H9 (cell line): ENCODE results near the gene ZNF816. TPM values are rescaled to one million over a fixed set of nuclear protein-coding genes. Genes with fewer than 3 reads are reported as not detected.

Source experiments
- DNase-seq: peaks from one replicate; pipeline ENCODE4 v3.0.0-alpha.2; 2017
- H2AFZ ChIP-seq: one replicate; pipeline ENCODE4 v1.6.1; 2013; ENCODE audit warnings: mild to moderate bottlenecking, low read length, control low read depth, moderate library complexity
- H2AK5ac ChIP-seq: 2 replicates; pipeline ENCODE4 v1.6.1; 2013; ENCODE audit warnings: low read length, control low read depth, mixed read lengths; ENCODE audit not compliant: insufficient read length
- H2BK120ac ChIP-seq: one replicate; pipeline ENCODE4 v1.6.1; 2013; ENCODE audit warnings: low read depth, mild to moderate bottlenecking, low read length, control low read depth, inconsistent platforms; ENCODE audit not compliant: poor library complexity, severe bottlenecking
- H2BK12ac ChIP-seq: 2 replicates; pipeline ENCODE4 v1.6.1; 2013; ENCODE audit warnings: low read length, control low read depth, mixed read lengths, low read depth; ENCODE audit not compliant: insufficient read length
- H2BK15ac ChIP-seq: 2 replicates; pipeline ENCODE4 v1.6.1; 2013; ENCODE audit warnings: low read depth, low read length, control low read depth
- H2BK20ac ChIP-seq: one replicate; pipeline ENCODE4 v1.6.1; 2013; ENCODE audit warnings: low read depth, mild to moderate bottlenecking, low read length, control low read depth, inconsistent platforms; ENCODE audit not compliant: poor library complexity, severe bottlenecking
- H2BK5ac ChIP-seq: 2 replicates; pipeline ENCODE4 v1.6.1; 2013; ENCODE audit warnings: low read length, control low read depth, mixed read lengths; ENCODE audit not compliant: insufficient read length
- H3K14ac ChIP-seq: 2 replicates; pipeline ENCODE4 v1.6.1; 2013; ENCODE audit warnings: low read length, control low read depth; ENCODE audit not compliant: insufficient read depth
- H3K18ac ChIP-seq: 2 replicates; pipeline ENCODE4 v1.6.1; 2013; ENCODE audit warnings: low read depth, mild to moderate bottlenecking, mixed read lengths, low read length, control low read depth; ENCODE audit not compliant: insufficient read length
- H3K23ac ChIP-seq: 2 replicates; pipeline ENCODE4 v1.6.1; 2013; ENCODE audit warnings: low read length, control low read depth, mixed read lengths, low read depth; ENCODE audit not compliant: insufficient read length
- H3K23me2 ChIP-seq: 2 replicates; pipeline ENCODE4 v1.6.1; 2013; ENCODE audit warnings: low read depth, mild to moderate bottlenecking, mixed read lengths, low read length, control low read depth; ENCODE audit not compliant: insufficient read length, poor library complexity, severe bottlenecking
- H3K27ac ChIP-seq: 2 replicates; pipeline ENCODE4 v1.5.1; 2013; ENCODE audit warnings: low read length, control low read depth, mixed read lengths, low read depth; ENCODE audit not compliant: insufficient read length
- H3K27me3 ChIP-seq: 2 replicates; pipeline ENCODE4 v1.6.1; 2013; ENCODE audit warnings: low read length, control low read depth, inconsistent platforms; ENCODE audit not compliant: insufficient read depth
- H3K4ac ChIP-seq: 2 replicates; pipeline ENCODE4 v1.6.1; 2013; ENCODE audit warnings: low read depth, mild to moderate bottlenecking, control low read depth, inconsistent platforms, low read length, moderate library complexity
- H3K4me1 ChIP-seq: 2 replicates; pipeline ENCODE4 v1.6.1; 2013; ENCODE audit warnings: low read length, control low read depth, inconsistent platforms; ENCODE audit not compliant: insufficient read depth
- H3K4me2 ChIP-seq: 2 replicates; pipeline ENCODE4 v1.6.1; 2013; ENCODE audit warnings: low read length, control low read depth, mixed read lengths; ENCODE audit not compliant: insufficient read length, insufficient read depth
- H3K56ac ChIP-seq: 2 replicates; pipeline ENCODE4 v1.6.1; 2013; ENCODE audit warnings: low read depth, mild to moderate bottlenecking, mixed read lengths, low read length, control low read depth; ENCODE audit not compliant: insufficient read length
- H3K79me1 ChIP-seq: 2 replicates; pipeline ENCODE4 v1.6.1; 2013; ENCODE audit warnings: low read depth, mild to moderate bottlenecking, moderate library complexity, low read length, control low read depth, inconsistent platforms; ENCODE audit not compliant: insufficient read depth, poor library complexity, severe bottlenecking
- H3K79me2 ChIP-seq: 2 replicates; pipeline ENCODE4 v1.6.1; 2013; ENCODE audit warnings: low read length, control low read depth, inconsistent platforms; ENCODE audit not compliant: insufficient read depth
- H3K9ac ChIP-seq: 2 replicates; pipeline ENCODE4 v1.6.1; 2013; ENCODE audit warnings: low read length, control low read depth, mixed read lengths; ENCODE audit not compliant: insufficient read length; ENCODE audit errors: extremely low read depth
- H3K9me3 ChIP-seq: one replicate; pipeline ENCODE4 v1.6.1; 2013; ENCODE audit warnings: low read depth, low read length, inconsistent platforms; ENCODE audit not compliant: control insufficient read depth
- H3T11ph ChIP-seq: one replicate; pipeline ENCODE4 v1.6.1; 2013; ENCODE audit warnings: mild to moderate bottlenecking, low read length, control low read depth, inconsistent platforms
- H4K20me1 ChIP-seq: one replicate; pipeline ENCODE4 v1.6.1; 2013; ENCODE audit not compliant: control insufficient read depth, insufficient read length, insufficient read depth
- H4K5ac ChIP-seq: 2 replicates; pipeline ENCODE4 v1.6.1; 2013; ENCODE audit warnings: low read depth, mild to moderate bottlenecking, mixed read lengths, low read length, control low read depth; ENCODE audit not compliant: insufficient read length
- H4K8ac ChIP-seq: replicated peaks from 2 replicates; pipeline ENCODE4 v1.6.1; 2013; ENCODE audit warnings: low read length, control low read depth, mixed read lengths, low read depth; ENCODE audit not compliant: insufficient read length
- H4K91ac ChIP-seq: 2 replicates; pipeline ENCODE4 v1.6.1; 2013; ENCODE audit warnings: low read depth, mild to moderate bottlenecking, moderate library complexity, mixed read lengths, low read length, control low read depth; ENCODE audit not compliant: insufficient read length
- H3K27ac Mint-ChIP-seq, 3 experiments: 2 replicates in 2 of 3; 3 replicates in 1 of 3; pipeline ENCODE4 v1.8.0; 2020 to 2021; ENCODE audit warnings: mixed read lengths in 3 of 3, mild to moderate bottlenecking in 1 of 3, moderate library complexity in 1 of 3
- H3K27me3 Mint-ChIP-seq: 2 replicates; pipeline ENCODE4 v1.8.0; 2021; ENCODE audit warnings: low read depth, mild to moderate bottlenecking, moderate library complexity, mixed read lengths
- H3K36me3 Mint-ChIP-seq, 3 experiments: 2 replicates in 2 of 3; 3 replicates in 1 of 3; pipeline ENCODE4 v1.8.0; 2020 to 2021; ENCODE audit warnings: low read depth in 3 of 3, mixed read lengths in 3 of 3; ENCODE audit not compliant: insufficient read depth in 1 of 3
- H3K4me1 Mint-ChIP-seq, 2 experiments: 2 replicates each; pipeline ENCODE4 v1.8.0; 2020; ENCODE audit warnings: mixed read lengths in 2 of 2
- H3K4me3 Mint-ChIP-seq, 2 experiments: 2 replicates in 1 of 2; 3 replicates in 1 of 2; pipeline ENCODE4 v1.8.0; 2020 to 2021; ENCODE audit warnings: mild to moderate bottlenecking in 2 of 2, mixed read lengths in 2 of 2, moderate library complexity in 1 of 2
- H3K9me3 Mint-ChIP-seq, 2 experiments: 2 replicates in 1 of 2; 3 replicates in 1 of 2; pipeline ENCODE4 v1.8.0; 2020; ENCODE audit warnings: mild to moderate bottlenecking in 2 of 2, mixed read lengths in 2 of 2, moderate library complexity in 1 of 2
- WGBS: extraction: QIAGEN DNeasy Blood & Tissue Kit; methylation state at CpG from one replicate; pipeline ENCODE4 v1.1.7; 2013; ENCODE audit warnings: missing lambda C conversion rate, low lambda C conversion rate, mixed read lengths; ENCODE audit not compliant: insufficient read length; ENCODE audit errors: extremely low coverage; 5-methylcytosine and 5-hydroxymethylcytosine counted together
- total RNA-seq: library from RNA; stranded (reverse); gene quantifications from 2 replicates; pipeline ENCODE4 v1.2.1, GENCODE V29; 2021
- TF ChIP-seq, protein P1 (sequence below): fragments of 200-600 bp; sonication (generic); conservative IDR thresholded peaks from 3 replicates; pipeline ENCODE4 v1.8.0; 2021; ENCODE audit warnings: antibody characterized with exemption, mild to moderate bottlenecking

Gene ZNF816
- total RNA-seq, 1 experiment from 2014 or later = 15.1 TPM

DNA sequence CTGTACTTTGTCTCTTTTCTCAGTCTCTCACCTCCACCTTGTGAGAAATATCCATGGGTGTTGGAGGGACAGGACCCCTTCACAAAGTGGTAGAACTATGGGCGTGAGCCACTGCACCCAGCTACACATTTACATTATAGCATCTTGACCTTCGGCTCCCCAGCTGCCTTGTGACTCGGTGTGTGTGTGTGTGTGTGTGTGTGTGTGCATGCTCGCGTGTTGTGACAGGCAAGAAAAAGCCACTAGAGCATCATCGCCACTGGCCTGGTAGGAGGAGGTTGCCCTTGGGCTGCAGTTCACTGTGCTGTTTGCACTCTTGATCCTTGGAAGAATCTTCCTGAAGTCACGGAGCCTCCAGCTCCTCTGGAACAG lies 25.7 kb downstream of the ZNF816 start:
- Histone ChIP-seq H3K9me3 (no peaks in the 10 kb centered on the region), H3T11ph (no peak overlapping the region), H2BK5ac (no peak overlapping the region), H2AK5ac (no peak overlapping the region), H3K4me2 (no peak overlapping the region), H3K14ac (no peak overlapping the region), H3K9ac (no peak overlapping the region), H3K4ac (no peak overlapping the region), H4K91ac (no peak overlapping the region), H3K79me1 (peaks cover 6% of the 10 kb centered on the region), H3K79me2 (peaks cover 6% of the 10 kb centered on the region; the same call in 1 of the 2 replicates), H2AFZ (no peak overlapping the region), H4K8ac (no peak overlapping the region), H3K4me1 (no peaks in the 10 kb centered on the region), H2BK120ac (no peak overlapping the region), H3K27me3 (no peaks in the 10 kb centered on the region), H4K5ac (no peak overlapping the region), H2BK12ac (no peak overlapping the region), H3K23me2 (no peaks in the 10 kb centered on the region), H4K20me1 (no peaks in the 10 kb centered on the region), H3K18ac (no peak overlapping the region), H3K27ac (no peak overlapping the region), H2BK20ac (no peak overlapping the region), H3K56ac (no peak overlapping the region), H3K23ac (no peak overlapping the region), H2BK15ac (no peak overlapping the region)
- Mint-ChIP-seq H3K27me3 (no peaks in the 10 kb centered on the region; the same call in 1 of the 2 replicates), H3K4me3 (no peak overlapping the region), H3K4me1 (peaks cover 18 to 23% of the 10 kb centered on the region in 2 experiments), H3K27ac (peak overlapping the region in 1 of 3 experiments; percentile 16; a peak in 1 of 7 replicates), H3K9me3 (no peaks in the 10 kb centered on the region; a peak in 1 of 5 replicates), H3K36me3 (peaks cover 14 to 49% (median 39%) of the 10 kb centered on the region in 3 experiments; a peak in 6 of 7 replicates)
- WGBS = no CpG with 5 or more reads among the region's 7 CpGs
- DNase-seq = no peak
- TF ChIP-seq, protein P1, sequence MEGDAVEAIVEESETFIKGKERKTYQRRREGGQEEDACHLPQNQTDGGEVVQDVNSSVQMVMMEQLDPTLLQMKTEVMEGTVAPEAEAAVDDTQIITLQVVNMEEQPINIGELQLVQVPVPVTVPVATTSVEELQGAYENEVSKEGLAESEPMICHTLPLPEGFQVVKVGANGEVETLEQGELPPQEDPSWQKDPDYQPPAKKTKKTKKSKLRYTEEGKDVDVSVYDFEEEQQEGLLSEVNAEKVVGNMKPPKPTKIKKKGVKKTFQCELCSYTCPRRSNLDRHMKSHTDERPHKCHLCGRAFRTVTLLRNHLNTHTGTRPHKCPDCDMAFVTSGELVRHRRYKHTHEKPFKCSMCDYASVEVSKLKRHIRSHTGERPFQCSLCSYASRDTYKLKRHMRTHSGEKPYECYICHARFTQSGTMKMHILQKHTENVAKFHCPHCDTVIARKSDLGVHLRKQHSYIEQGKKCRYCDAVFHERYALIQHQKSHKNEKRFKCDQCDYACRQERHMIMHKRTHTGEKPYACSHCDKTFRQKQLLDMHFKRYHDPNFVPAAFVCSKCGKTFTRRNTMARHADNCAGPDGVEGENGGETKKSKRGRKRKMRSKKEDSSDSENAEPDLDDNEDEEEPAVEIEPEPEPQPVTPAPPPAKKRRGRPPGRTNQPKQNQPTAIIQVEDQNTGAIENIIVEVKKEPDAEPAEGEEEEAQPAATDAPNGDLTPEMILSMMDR = no peak
